GM12878 (cell line): ENCODE data around the gene LSM3.

Source experiments
- ATF3 ChIP-seq: IDR thresholded peaks from 2 replicates; pipeline ENCODE4 v1.6.1; 2011; ENCODE audit warnings: low read depth, mild to moderate bottlenecking, low read length, moderate library complexity, borderline replicate concordance; ENCODE audit errors: extremely low read depth
- BRCA1 ChIP-seq: IDR thresholded peaks from 2 replicates; pipeline ENCODE4 v1.6.1; 2011; ENCODE audit warnings: low read depth, low read length, improper control_type of control experiment
- EZH2 ChIP-seq: IDR thresholded peaks from 2 replicates; pipeline ENCODE4 v1.6.1; 2012; ENCODE audit warnings: low read depth, mild to moderate bottlenecking, control low read depth, inconsistent platforms, low read length, borderline replicate concordance; ENCODE audit not compliant: control insufficient read depth
- GATAD2B ChIP-seq: fragments of 450-650 bp; conservative IDR thresholded peaks from 2 replicates; pipeline ENCODE4 v1.6.1; 2017; ENCODE audit warnings: low read depth, mild to moderate bottlenecking, moderate library complexity
- MAX ChIP-seq: IDR thresholded peaks from 2 replicates; pipeline ENCODE4 v1.6.1; 2012; ENCODE audit warnings: low read depth, low read length, improper control_type of control experiment
- MYC ChIP-seq: IDR thresholded peaks from 2 replicates; pipeline ENCODE4 v1.6.1; 2011; ENCODE audit warnings: mild to moderate bottlenecking, low read length, moderate library complexity, inconsistent platforms; ENCODE audit not compliant: insufficient read depth, insufficient replicate concordance, insufficient read length, severe bottlenecking
- NRF1 ChIP-seq: conservative IDR thresholded peaks from 2 replicates; pipeline ENCODE4 v1.6.1; 2011; ENCODE audit warnings: mild to moderate bottlenecking, low read depth, low read length, improper control_type of control experiment
- PML ChIP-seq: IDR thresholded peaks from 2 replicates; pipeline ENCODE4 v1.6.1; 2012; ENCODE audit warnings: low read length, inconsistent platforms
- SMC3 ChIP-seq: IDR thresholded peaks from 2 replicates; pipeline ENCODE4 v1.6.1; 2011; ENCODE audit warnings: low read length, improper control_type of control experiment, borderline replicate concordance
- TF ChIP-seq, protein P1 (sequence below), 3 experiments: IDR thresholded peaks in 2 of 3; conservative IDR thresholded peaks in 1 of 3; 2 replicates each; pipeline ENCODE4 v1.5.1; 2011; ENCODE audit warnings: low read depth in 3 of 3, low read length in 3 of 3, mild to moderate bottlenecking in 3 of 3, control low read depth in 2 of 3, moderate library complexity in 2 of 3, inconsistent platforms in 1 of 3, mixed read lengths in 1 of 3; ENCODE audit not compliant: control insufficient read depth in 2 of 3, insufficient read depth in 1 of 3; ENCODE audit errors: extremely low read depth in 1 of 3

GRCh38 chr3:14179795-14180194, 1.2 kb downstream of the LSM3 start:
- TF ChIP-seq MYC (no peak), EZH2 (no peak), BRCA1 (no peak), MAX (no peak), PML (no peak), SMC3 (no peak), ATF3 (no peak), GATAD2B (no peak), NRF1 (no peak)
- TF ChIP-seq, protein P1, sequence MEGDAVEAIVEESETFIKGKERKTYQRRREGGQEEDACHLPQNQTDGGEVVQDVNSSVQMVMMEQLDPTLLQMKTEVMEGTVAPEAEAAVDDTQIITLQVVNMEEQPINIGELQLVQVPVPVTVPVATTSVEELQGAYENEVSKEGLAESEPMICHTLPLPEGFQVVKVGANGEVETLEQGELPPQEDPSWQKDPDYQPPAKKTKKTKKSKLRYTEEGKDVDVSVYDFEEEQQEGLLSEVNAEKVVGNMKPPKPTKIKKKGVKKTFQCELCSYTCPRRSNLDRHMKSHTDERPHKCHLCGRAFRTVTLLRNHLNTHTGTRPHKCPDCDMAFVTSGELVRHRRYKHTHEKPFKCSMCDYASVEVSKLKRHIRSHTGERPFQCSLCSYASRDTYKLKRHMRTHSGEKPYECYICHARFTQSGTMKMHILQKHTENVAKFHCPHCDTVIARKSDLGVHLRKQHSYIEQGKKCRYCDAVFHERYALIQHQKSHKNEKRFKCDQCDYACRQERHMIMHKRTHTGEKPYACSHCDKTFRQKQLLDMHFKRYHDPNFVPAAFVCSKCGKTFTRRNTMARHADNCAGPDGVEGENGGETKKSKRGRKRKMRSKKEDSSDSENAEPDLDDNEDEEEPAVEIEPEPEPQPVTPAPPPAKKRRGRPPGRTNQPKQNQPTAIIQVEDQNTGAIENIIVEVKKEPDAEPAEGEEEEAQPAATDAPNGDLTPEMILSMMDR (IDR thresholded peaks at IDR 0.05 in 2 of 3, conservative IDR thresholded peaks at IDR 0.05 in 1 of 3; ENCODE audit: control insufficient read depth in 2 of 3, extremely low read depth in 1 of 3, insufficient read depth in 1 of 3, low read depth in 3 of 3, low read length in 3 of 3): no peak
